ENCODE results near the gene IFI44L. TPM values are rescaled to one million over a fixed set of nuclear protein-coding genes. Genes with fewer than 3 reads are reported as not detected.

IFI44L gene
- total and polyA plus RNA-seq, 4 experiments from 2014 or later: 4.5 to 13.6 (median 8.8) TPM

- H3K9me3 Mint-ChIP-seq: no peaks in the 10 kb centered on the region
- Histone ChIP-seq H3K9me3 (ENCODE audit: control insufficient read depth in 1 of 2, low read length in 2 of 2) (no peaks in the 10 kb centered on the region), H3K4me1 (ENCODE audit: insufficient read depth, low read length) (no peaks in the 10 kb centered on the region), H3K27me3 (ENCODE audit: insufficient read depth, low read length) (no peaks in the 10 kb centered on the region), H3K36me3 (ENCODE audit: insufficient read depth, low read length) (no peaks in the 10 kb centered on the region), H3K27ac (ENCODE audit: low read depth, low read length) (no peak overlapping the region), H3K4me3 (ENCODE audit: low read length in 2 of 2) (no peak overlapping the region)
- peak overlapping the region in 1 of 7 donors; percentile 2 for H3K27ac Mint-ChIP-seq
- no peak overlapping the region for H3K4me3 Mint-ChIP-seq
- H3K36me3 Mint-ChIP-seq: no peaks in the 10 kb centered on the region
- ChIA-PET POLR2A (ENCODE audit: partially characterized antibody) (no interaction called here), CTCF (ENCODE audit: partially characterized antibody) (interaction anchor here (1.1 kb wide), 1 partner anchor 11 kb away, joined by 3 read pairs; no protein-coding TSS in a partner anchor)
- no peak for DNase-seq
- peaks cover 0 to 4% of the 10 kb centered on the region in 2 donors for H3K27me3 Mint-ChIP-seq
- no peaks in the 10 kb centered on the region for H3K4me1 Mint-ChIP-seq
- intact Hi-C loops (cut with micrococcal nuclease): no loop called here
These were observed 19.2 kb upstream of the IFI44L start for GRCh38 chr1:78601068-78601467.

- Mint-ChIP-seq H3K4me1 (no peaks in the 10 kb centered on the region), H3K4me3 (no peak overlapping the region), H3K27ac (no peak overlapping the region), H3K36me3 (no peaks in the 10 kb centered on the region), H3K9me3 (no peaks in the 10 kb centered on the region), H3K27me3 (peaks cover 3 to 5% of the 10 kb centered on the region in 2 donors)
- Histone ChIP-seq H3K27ac (ENCODE audit: low read depth, low read length) (no peak overlapping the region), H3K9me3 (ENCODE audit: control insufficient read depth in 1 of 2, low read length in 2 of 2) (no peaks in the 10 kb centered on the region), H3K36me3 (ENCODE audit: insufficient read depth, low read length) (no peaks in the 10 kb centered on the region), H3K27me3 (ENCODE audit: insufficient read depth, low read length) (no peaks in the 10 kb centered on the region), H3K4me1 (ENCODE audit: insufficient read depth, low read length) (no peaks in the 10 kb centered on the region), H3K4me3 (ENCODE audit: low read length in 2 of 2) (no peak overlapping the region)
- intact Hi-C loops (cut with micrococcal nuclease): no loop called here
- no peak for DNase-seq
- POLR2A ChIA-PET (ENCODE audit: partially characterized antibody): no interaction called here
- CTCF ChIA-PET (ENCODE audit: partially characterized antibody): no interaction called here
These were observed 17.0 kb upstream of the IFI44L start for GRCh38 chr1:78603206-78603605.

- Mint-ChIP-seq H3K9me3 (no peaks in the 10 kb centered on the region), H3K27ac (no peak overlapping the region), H3K36me3 (no peaks in the 10 kb centered on the region), H3K4me3 (no peak overlapping the region), H3K27me3 (peaks cover 0 to 5% of the 10 kb centered on the region in 2 donors), H3K4me1 (no peaks in the 10 kb centered on the region)
- Histone ChIP-seq H3K27ac (ENCODE audit: low read depth, low read length) (no peak overlapping the region), H3K4me1 (ENCODE audit: insufficient read depth, low read length) (no peaks in the 10 kb centered on the region), H3K27me3 (ENCODE audit: insufficient read depth, low read length) (no peaks in the 10 kb centered on the region), H3K4me3 (ENCODE audit: low read length in 2 of 2) (no peak overlapping the region), H3K9me3 (ENCODE audit: control insufficient read depth in 1 of 2, low read length in 2 of 2) (no peaks in the 10 kb centered on the region), H3K36me3 (ENCODE audit: insufficient read depth, low read length) (no peaks in the 10 kb centered on the region)
- ChIA-PET POLR2A (ENCODE audit: partially characterized antibody) (no interaction called here), CTCF (ENCODE audit: partially characterized antibody) (no interaction called here)
- intact Hi-C loops (cut with micrococcal nuclease): no loop called here
- DNase-seq: no peak
These were observed 15.6 kb upstream of the IFI44L start for GRCh38 chr1:78604643-78605042.

- H3K27ac ChIP-seq (ENCODE audit: low read depth, low read length): no peak overlapping the region
- Mint-ChIP-seq H3K4me3 (no peak overlapping the region), H3K36me3 (no peaks in the 10 kb centered on the region), H3K4me1 (no peaks in the 10 kb centered on the region), H3K9me3 (no peaks in the 10 kb centered on the region), H3K27me3 (peaks cover 0 to 8% of the 10 kb centered on the region in 2 donors), H3K27ac (peak overlapping the region in 1 of 7 donors; percentile 37)
- ChIA-PET CTCF (ENCODE audit: partially characterized antibody) (interaction anchor here (1.1 kb wide), 1 partner anchor 475 kb away, joined by 3 read pairs; no protein-coding TSS in a partner anchor), POLR2A (ENCODE audit: partially characterized antibody) (no interaction called here)
- DNase-seq: no peak
- H3K4me3 ChIP-seq (ENCODE audit: low read length in 2 of 2): no peak overlapping the region
- H3K9me3 ChIP-seq (ENCODE audit: control insufficient read depth in 1 of 2, low read length in 2 of 2): no peaks in the 10 kb centered on the region
- no peaks in the 10 kb centered on the region for H3K27me3 ChIP-seq (ENCODE audit: insufficient read depth, low read length)
- no peaks in the 10 kb centered on the region for H3K36me3 ChIP-seq (ENCODE audit: insufficient read depth, low read length)
- intact Hi-C loops (cut with micrococcal nuclease): no loop called here
- no peaks in the 10 kb centered on the region for H3K4me1 ChIP-seq (ENCODE audit: insufficient read depth, low read length)
These were observed 14.0 kb upstream of the IFI44L start for GRCh38 chr1:78606274-78606673.

GRCh38 chr1:78607334-78607927 is 12.8 kb upstream of the IFI44L start:
- ChIA-PET POLR2A (ENCODE audit: partially characterized antibody) (no interaction called here), CTCF (ENCODE audit: partially characterized antibody) (interaction anchor here (0.8 to 2.1 kb wide), 7 partner anchors 10 to 462 kb away, joined by 3 to 8 read pairs (median 4); no protein-coding TSS in a partner anchor)
- no peak for DNase-seq
- Mint-ChIP-seq H3K9me3 (no peaks in the 10 kb centered on the region), H3K27me3 (peaks cover 1 to 8% of the 10 kb centered on the region in 2 donors), H3K27ac (no peak overlapping the region), H3K4me3 (peak overlapping the region in 1 of 8 donors; percentile 26), H3K36me3 (no peaks in the 10 kb centered on the region), H3K4me1 (no peaks in the 10 kb centered on the region)
- no peaks in the 10 kb centered on the region for H3K27me3 ChIP-seq (ENCODE audit: insufficient read depth, low read length)
- H3K36me3 ChIP-seq (ENCODE audit: insufficient read depth, low read length): no peaks in the 10 kb centered on the region
- H3K4me3 ChIP-seq (ENCODE audit: low read length in 2 of 2): no peak overlapping the region
- no peak overlapping the region for H3K27ac ChIP-seq (ENCODE audit: low read depth, low read length)
- H3K4me1 ChIP-seq (ENCODE audit: insufficient read depth, low read length): no peaks in the 10 kb centered on the region
- no peaks in the 10 kb centered on the region for H3K9me3 ChIP-seq (ENCODE audit: control insufficient read depth in 1 of 2, low read length in 2 of 2)
- intact Hi-C loops (cut with micrococcal nuclease): loop anchor here (1.0 kb wide), 1 partner anchor 477 kb away; no protein-coding TSS in a partner anchor

DNA sequence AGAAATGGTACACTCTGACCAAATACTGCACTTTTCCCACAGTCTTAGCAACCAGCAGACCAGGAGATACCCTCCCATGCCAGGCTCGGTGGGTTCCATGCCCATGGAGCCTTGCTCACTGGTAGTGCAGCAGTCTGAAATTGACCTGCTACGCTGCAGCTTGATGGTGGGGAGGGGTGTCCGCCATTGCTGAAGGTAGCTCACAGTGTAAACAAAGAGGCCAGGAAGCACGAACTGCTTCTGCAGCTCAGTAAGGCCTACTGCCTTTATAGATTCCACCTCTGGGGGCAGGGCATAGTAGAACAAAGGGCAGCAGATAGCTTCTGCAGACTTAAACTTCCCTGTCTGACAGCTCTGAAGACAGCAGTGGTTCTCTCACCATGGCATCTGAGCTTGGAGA is 12.3 kb upstream of the IFI44L start:
- no peaks in the 10 kb centered on the region for H3K9me3 ChIP-seq (ENCODE audit: control insufficient read depth in 1 of 2, low read length in 2 of 2)
- no peaks in the 10 kb centered on the region for H3K36me3 ChIP-seq (ENCODE audit: insufficient read depth, low read length)
- Mint-ChIP-seq H3K9me3 (no peaks in the 10 kb centered on the region), H3K27ac (no peak overlapping the region), H3K4me3 (no peak overlapping the region), H3K4me1 (no peaks in the 10 kb centered on the region), H3K36me3 (no peaks in the 10 kb centered on the region), H3K27me3 (peaks cover 2 to 8% of the 10 kb centered on the region in 2 donors)
- no peak overlapping the region for H3K27ac ChIP-seq (ENCODE audit: low read depth, low read length)
- CTCF ChIA-PET (ENCODE audit: partially characterized antibody): interaction anchor here (0.8 to 2.1 kb wide), 7 partner anchors 9 to 463 kb away, joined by 3 to 8 read pairs (median 4); no protein-coding TSS in a partner anchor
- H3K4me1 ChIP-seq (ENCODE audit: insufficient read depth, low read length): no peaks in the 10 kb centered on the region
- H3K4me3 ChIP-seq (ENCODE audit: low read length in 2 of 2): no peak overlapping the region
- intact Hi-C loops (cut with micrococcal nuclease): loop anchor here (1.0 kb wide), 1 partner anchor 478 kb away; no protein-coding TSS in a partner anchor
- no peaks in the 10 kb centered on the region for H3K27me3 ChIP-seq (ENCODE audit: insufficient read depth, low read length)
- POLR2A ChIA-PET (ENCODE audit: partially characterized antibody): no interaction called here
- no peak for DNase-seq

DNA sequence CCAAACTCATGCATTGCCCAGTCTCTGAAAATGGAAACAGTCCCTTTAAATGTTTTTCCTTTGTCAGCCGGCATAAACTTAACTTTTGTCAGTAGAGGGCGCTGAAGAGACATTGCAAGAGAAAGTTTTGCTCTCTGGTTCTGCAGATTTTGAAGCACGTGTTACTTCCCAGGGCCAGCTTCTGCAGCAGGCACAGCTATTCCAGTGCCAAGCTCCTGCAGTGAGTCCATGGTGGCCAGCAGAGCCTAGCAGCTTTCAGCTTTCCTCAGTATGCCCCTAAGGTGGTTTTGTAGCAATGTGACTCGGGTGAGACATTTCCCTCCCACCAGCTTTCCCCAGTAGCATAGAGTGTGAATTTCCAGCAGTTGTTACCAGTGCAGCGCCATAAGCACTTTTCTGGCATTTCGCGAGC is 2.6 kb upstream of the IFI44L start:
- peak overlapping the region in 6 of 7 donors; percentile 24 to 88 (median 70) for H3K27ac Mint-ChIP-seq
- DNase-seq: peak; percentile 73 to 80 (median 78)
- peaks cover 33 to 45% (median 39%) of the 10 kb centered on the region in 4 donors for H3K4me1 Mint-ChIP-seq
- no peaks in the 10 kb centered on the region for H3K36me3 ChIP-seq (ENCODE audit: insufficient read depth, low read length)
- H3K27me3 ChIP-seq (ENCODE audit: insufficient read depth, low read length): no peaks in the 10 kb centered on the region
- H3K4me3 ChIP-seq (ENCODE audit: low read length in 2 of 2): no peak overlapping the region
- H3K9me3 Mint-ChIP-seq: no peaks in the 10 kb centered on the region
- no peak overlapping the region for H3K27ac ChIP-seq (ENCODE audit: low read depth, low read length)
- H3K9me3 ChIP-seq (ENCODE audit: control insufficient read depth in 1 of 2, low read length in 2 of 2): no peaks in the 10 kb centered on the region
- ChIA-PET POLR2A (ENCODE audit: partially characterized antibody) (interaction anchor here (0.8 to 1.2 kb wide), 5 partner anchors 9 to 58 kb away, joined by 4 to 5 read pairs (median 4); partner anchors contain the start of gene IFI44), CTCF (ENCODE audit: partially characterized antibody) (interaction anchor here (0.9 to 2.4 kb wide), 24 partner anchors 9 to 486 kb away, joined by 3 to 59 read pairs (median 7); partner anchors contain the start of gene IFI44)
- intact Hi-C loops (cut with micrococcal nuclease): loop anchor here (1.0 to 10.0 kb wide), 4 partner anchors 32 to 470 kb away; partner anchors contain the start of gene IFI44
- no peaks in the 10 kb centered on the region for H3K27me3 Mint-ChIP-seq
- H3K4me3 Mint-ChIP-seq: peak overlapping the region in 6 of 8 donors; percentile 27 to 74 (median 40)
- peaks cover 43% of the 10 kb centered on the region for H3K4me1 ChIP-seq (ENCODE audit: insufficient read depth, low read length)
- no peaks in the 10 kb centered on the region for H3K36me3 Mint-ChIP-seq
